HG03442 (cell line): Measurements from ENCODE around the gene ATP6AP2.
"Not testable (repeated sequence)": the region's sequence is repeated elsewhere in the genome, so short reads cannot be mapped to it uniquely, and the experiment has no call there.

ENCODE experiments used
- ATAC-seq: cut with Tn5 transposase; IDR thresholded peaks from one replicate; pipeline ENCODE4 v1.9.1; 2021; ENCODE audit warnings: mild to moderate bottlenecking, moderate library complexity; ENCODE audit not compliant: unreplicated experiment

Gene ATP6AP2

DNA sequence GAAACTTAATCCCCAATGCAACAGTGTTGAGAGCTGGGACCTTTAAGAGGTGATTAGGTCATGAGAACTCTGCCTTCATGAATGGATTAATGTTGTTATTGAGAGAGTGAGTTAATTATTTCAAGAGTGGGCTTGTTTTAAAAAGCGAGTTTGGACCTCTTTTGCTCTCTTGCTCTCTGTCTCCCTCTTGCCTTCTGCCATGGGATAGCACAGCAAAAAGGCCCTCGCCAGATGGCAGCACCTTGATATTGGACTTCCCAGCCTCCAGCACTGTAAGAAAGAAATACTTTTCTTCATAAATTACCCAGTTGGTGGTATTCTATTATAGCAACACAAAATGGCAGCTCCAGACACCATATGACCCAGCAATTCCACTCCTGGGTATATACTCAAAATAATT lies 7.0 kb upstream of the ATP6AP2 start:
- no peak for ATAC-seq

DNA sequence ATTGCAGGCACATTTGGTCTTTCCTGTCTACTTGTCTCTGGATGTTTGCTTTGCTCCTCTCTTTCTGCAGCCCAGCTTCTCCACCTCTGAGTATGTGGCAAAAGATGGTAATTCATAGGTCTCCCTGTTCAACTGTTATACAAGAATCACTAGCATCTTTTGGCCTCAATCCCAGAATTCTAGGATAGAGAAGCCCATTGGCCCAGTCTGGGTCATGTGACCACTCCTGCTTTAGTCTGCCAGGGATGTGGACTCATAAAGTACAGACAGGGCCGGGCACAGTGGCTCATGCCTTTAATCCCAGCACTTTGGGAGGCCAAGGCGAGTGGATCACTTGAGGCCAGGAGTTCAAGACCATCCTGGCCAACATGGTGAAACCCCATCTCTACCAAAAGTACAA lies 5.4 kb upstream of the ATP6AP2 start:
- not testable (repeated sequence) for ATAC-seq

DNA sequence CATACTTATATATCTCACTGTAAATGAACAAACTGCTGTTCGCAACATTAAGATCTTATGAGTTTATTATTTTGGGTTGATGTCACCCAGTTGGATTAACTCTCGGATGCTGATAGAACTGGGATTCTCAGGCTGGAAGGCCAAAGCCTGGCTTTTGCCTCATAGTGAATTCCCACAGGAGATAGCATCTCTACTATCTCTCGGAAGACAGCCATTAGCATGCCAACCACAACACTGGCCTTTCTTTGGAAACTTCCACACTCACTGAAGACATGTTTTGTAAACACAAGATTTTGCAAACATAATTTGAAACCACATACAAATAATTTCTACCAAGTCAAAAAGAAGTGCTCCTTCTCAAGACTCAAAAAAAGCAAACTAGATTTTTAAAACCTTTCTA lies 4.5 kb upstream of the ATP6AP2 start:
- no peak for ATAC-seq

DNA sequence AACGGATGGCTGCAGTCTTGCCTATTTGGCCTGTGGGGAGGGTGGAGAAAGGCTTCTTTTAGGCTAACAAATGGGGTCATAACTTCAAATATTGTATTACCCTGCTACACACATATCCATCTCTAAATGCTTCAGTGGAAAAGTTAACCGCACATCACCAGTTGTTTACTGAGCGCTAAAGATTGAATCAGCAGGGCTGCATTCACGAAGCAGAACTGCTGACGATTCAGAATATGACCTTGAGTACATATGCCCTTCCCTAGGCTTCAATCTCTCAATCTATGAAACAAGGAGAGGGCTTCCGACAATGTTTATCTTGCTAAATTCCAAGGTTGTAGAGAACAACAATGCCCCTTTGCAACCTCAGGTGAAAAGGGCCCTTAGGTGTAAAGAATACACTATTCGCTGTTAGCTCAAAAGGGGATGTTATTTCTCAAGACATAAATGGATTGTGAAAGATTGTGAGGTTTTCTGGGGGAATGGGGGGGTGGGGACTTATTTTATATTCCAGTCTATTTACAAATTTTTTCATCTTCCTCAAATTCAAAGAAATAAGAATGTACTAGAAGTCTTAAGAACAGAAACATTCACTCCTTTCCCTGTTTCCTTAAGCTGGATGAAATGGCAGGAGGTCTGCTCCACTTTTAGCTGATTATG lies 2.6 kb upstream of the ATP6AP2 start:
- ATAC-seq: no peak

DNA sequence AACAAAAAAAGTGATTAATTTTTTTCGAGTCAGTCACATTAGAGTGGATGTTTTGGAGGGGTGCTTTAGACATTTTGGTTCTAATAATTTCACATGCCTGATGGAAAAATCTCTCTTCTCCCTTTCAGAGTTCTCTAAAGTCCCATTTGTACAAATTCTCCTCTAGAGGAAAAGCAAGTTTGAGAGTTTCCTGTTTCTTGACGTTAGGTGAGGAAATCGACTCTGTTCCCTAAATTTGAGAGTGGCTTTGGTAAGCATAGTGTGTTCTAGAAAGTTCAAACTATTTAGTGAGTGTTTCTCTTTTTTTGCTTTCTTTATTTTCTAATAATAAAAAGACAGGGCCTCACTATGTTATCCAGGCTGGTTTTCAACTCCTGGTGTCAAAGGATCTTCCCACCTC lies 1.6 kb upstream of the ATP6AP2 start:
- no peak for ATAC-seq

DNA sequence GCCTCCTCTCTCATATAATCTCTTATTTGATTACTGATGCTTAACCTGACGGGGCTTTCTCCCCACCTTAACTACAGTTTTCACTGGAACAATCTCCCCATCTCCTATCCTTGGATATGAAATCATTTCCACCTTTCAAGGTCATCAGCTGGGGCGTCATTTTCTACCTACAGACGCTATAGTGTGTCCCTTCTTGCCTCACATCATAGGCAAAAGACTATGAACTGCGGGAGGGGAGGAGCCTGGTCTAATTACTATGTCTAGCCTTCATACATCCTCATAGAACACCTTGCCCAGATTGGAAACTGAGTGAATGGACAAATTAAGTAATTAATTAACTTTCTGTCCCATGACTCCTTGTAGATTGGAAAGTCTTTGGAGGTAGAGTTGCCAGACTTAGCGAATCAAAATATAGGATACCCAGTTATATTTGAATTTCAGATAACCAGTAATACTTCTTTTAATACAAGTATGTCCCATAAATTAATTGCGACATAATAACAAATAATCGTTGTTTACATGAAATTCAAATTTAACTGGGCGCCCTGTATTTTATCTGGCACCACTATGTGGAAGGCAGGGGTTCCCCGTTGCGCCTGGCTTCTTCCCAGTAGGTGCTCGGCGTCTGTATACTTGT lies 752 bp upstream of the ATP6AP2 start:
- ATAC-seq: peak; percentile 48

DNA sequence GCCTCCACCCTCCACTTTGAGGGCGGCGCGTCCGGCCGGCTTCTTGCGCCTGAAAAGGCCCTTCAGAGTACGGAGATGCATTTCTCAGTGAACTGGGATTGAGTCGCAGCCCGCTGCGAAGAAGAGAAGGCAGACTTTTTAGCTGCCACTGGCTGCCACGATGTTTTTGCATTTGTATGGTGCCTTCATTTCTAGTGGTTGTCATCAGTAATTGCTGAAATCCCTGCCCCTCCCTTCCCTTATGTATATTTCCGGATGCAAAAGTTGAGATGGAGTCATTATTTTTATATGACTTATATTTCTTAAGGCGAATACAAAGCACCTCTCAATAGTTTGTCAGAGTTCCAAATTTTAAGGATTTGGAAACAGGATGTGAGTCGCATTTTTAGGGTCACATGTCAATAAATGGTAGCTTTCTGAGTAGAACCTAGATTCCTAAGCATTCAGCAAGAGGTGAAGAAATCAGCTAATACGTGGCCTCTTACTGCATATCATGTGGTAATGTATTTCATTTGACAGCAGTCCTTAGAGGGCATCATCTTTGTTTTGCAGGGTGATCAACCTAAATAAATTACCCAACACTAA lies 658 bp downstream of the ATP6AP2 start:
- ATAC-seq: no peak

DNA sequence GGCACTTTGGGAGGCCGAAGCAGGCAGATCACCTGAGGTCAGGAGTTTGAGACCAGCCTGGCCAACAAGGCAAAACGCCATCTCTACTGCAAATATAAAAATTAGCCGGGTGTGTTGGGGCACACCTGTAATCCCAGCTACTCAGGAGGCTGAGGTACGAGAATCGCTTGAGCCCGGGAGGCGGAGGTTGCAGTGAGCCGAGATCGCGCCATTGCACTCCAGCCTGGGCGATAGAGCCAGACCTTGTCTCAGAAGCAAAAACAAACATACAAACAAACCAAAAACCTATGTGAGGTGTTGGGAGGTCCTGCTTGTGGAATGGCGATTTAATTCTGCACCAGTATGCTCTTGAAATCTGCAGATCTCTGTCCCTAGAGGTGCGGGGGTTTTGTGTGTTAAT lies 1.4 kb downstream of the ATP6AP2 start:
- not testable (repeated sequence) for ATAC-seq

DNA sequence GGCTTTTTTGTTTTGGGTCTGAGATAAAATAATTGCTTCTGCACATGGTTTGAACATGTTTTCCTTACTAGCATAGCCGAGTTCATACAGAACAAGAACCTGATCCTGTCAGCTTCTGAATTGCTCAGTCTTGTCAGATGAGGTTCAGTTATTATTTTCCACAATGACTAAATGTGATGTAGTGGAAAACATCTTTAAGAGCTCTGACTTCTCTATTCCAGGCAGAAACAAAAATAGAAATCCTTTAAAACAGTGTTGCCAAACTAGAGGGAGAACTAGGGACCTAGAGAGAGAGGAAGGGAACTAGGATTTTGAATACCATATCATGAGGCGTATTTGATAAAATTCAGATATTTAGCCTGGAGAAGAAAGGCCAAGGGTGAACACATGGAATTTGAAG lies 2.0 kb downstream of the ATP6AP2 start:
- no peak for ATAC-seq

DNA sequence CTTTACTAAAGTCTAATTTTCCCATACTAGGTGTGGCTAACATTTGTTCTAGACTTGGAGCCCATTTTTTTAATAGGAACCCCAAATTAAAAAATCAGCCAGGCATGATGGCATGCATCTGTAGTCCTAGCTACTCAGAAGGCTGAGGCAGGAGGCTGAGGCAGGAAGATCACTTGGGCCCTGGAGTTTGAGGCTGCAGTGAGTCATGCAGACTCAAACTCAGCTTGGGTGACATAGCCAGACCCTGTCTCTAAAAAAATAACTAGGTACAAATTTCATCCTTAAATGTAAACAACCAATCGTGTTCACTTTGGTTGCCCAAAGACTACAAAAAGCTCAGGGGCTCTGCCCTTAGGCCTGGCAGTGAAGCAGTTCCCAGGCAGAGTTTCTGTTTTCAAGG lies 6.9 kb downstream of the ATP6AP2 start:
- not testable (repeated sequence) for ATAC-seq

DNA sequence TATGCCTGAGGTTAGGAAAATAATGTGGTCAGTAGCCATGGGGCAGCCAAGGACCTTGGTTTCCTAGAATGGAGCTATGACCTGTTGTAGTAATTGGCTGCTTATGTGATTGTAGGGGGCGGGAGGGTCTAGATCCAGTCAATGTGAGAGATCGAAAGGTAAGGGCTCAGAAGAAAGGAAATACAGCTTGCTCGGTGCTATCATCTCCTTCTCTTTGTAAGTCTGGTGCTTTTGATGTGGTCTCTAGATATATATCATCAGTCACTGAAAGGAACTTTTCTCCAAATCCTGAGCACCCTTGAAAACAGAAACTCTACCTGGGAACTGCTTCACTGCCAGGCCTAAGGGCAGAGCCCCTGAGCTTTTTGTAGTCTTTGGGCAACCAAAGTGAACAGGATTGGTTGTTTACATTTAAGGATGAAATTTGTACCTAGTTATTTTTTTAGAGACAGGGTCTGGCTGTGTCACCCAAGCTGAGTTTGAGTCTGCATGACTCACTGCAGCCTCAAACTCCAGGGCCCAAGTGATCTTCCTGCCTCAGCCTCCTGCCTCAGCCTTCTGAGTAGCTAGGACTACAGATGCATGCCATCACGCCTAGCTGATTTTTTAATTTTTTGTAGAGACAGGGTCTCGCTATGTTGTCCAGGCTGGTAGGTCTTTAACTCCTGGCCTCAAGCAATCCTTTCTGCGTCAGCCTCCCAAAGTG lies 9.0 kb downstream of the ATP6AP2 start:
- ATAC-seq: not testable (repeated sequence)

DNA sequence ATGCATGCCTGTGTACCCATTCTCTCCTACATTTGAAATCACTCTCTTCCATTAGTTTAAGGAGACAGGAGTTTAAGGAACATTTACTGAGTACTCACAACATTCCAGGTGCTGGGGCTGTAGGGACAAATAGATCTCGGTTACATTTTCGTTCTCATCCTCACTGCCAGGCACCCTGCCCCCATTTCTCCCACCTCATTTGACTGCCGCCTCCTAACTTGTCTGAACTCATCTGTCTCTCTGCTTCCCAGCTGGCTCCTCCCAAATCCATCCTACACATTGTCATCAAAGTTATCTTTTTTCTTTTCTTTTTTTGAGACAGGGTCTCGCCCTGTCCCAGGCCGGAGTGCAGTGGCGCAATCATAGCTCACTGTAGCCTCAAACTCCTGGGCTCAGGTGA lies 22.7 kb downstream of the ATP6AP2 start:
- no peak for ATAC-seq

DNA sequence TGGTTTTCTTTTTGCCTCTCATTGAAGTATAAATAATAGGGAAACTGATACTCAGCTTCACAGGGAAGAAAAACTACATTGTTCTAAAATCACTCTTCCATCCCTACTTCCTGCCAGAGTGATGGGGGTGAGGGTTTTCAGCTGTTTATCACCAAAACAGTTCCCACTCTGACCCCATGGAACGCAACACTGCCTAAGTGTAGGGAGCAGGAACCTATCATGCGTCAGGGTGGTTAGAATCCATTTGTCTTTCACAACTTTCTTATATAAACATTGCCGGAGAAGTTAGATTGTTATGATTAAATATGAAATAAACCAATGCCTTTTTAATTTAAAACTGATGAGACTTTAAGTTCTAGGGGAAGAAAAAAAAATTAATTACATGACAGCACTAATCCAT lies 26.6 kb downstream of the ATP6AP2 start:
- ATAC-seq: no peak

DNA sequence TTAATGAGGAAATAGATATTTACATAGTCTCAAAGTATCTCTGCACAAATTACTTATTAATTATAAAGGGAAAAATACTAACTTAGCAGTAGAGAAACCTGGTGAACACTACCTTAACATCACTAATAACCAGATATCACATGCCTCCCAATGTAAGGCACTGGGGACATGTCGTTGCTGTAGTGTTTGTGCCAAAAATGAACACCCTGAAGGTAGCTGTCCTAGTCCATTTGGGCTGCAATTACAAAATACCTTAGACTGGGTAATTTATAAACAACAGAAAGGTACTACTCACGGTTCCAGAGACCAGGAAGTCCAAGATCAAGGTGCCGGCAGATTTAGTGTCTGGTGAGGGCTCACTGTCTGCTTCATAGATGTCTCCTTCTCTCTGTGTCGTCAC lies 31.7 kb downstream of the ATP6AP2 start:
- no peak for ATAC-seq

DNA sequence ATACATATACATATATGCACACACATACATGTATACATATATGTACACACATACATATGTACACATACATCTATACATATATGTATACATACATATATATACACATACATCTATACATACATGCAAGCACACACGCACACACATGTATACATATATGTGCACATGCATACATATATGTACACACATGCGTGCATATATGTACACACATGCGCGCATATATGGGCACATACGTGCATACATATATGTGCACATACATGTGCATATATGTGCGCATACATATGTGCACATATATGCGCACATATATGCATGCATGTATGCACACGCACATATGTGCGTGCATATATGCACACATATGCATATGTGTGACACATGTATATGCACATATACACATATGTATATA lies 35.2 kb downstream of the ATP6AP2 start:
- ATAC-seq: no peak

DNA sequence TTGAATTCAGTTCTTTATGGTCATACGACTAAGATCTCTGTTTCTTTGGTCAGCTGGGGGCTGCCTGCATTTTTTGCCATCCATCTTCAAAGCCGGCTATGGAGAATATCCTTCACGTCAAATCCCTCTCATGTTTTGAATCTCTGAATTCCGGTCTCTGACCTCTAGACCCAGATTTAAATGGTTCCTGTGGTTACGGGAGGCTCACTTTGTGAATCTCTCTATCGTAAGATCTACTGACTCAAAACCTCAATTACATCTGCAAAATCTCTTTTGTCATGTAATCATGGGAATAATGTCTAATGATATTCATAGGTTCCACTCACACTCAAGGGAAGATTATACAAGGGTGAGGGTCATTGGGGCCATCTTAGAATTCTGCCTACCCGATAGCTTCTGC lies 36.8 kb downstream of the ATP6AP2 start:
- no peak for ATAC-seq

DNA sequence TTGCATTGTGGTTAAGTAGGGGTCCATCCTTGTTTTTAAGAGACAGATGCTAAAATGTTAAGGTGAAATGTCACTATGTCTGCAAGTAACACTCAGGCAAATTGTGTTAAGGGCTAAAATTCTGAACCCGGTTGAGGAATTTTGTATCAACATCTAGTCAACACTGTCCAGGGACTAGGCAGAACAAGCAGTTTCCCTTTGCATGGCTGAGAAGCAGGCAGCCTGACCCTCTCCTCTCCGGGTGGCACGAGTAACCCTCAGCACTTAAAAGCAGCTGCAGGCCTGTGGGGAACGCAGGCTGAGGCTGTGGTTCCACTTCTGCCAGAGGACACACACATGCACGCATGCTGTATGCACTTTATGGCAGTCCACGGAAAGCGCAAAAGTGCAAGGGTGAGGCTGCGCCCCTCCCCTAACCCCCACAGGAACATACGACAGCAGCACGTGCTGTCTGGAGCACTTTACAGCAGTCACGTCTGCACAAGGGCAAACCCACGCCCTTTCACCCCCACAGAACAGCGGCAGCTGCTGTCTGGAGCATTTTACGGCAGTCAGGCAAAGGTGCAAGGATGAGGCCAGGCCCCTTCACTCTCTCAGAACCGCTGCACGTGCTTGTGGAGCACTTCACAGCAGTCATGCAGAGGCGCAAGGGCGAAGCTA lies 41.8 kb downstream of the ATP6AP2 start:
- ATAC-seq: no peak

DNA sequence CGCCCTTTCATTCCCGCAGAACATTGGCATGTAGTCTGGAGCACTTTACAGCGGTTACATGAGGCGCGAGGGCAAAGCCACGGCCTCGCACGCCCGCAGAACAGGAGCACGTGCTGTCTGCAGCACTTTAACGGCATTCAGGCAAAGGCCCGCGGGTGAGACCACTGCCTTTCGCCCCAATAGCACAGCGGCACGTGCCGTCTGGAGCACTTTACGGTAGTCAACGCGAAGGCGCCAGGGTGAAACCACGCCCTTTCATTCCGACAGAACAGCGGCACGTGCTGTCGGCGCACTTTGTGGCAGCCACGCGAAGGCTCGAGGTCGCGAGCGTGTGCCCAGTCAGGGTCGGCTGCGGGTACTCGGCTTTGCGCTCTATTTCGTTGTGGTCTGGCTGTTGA lies 42.4 kb downstream of the ATP6AP2 start, which contains the start of gene MPC1L:
Gene MPC1L, plus strand, starts transcription at position 290 of the 398 bp plus-strand sequence. CDS start 138 bp downstream, outside the sequence.
- no peak for ATAC-seq

DNA sequence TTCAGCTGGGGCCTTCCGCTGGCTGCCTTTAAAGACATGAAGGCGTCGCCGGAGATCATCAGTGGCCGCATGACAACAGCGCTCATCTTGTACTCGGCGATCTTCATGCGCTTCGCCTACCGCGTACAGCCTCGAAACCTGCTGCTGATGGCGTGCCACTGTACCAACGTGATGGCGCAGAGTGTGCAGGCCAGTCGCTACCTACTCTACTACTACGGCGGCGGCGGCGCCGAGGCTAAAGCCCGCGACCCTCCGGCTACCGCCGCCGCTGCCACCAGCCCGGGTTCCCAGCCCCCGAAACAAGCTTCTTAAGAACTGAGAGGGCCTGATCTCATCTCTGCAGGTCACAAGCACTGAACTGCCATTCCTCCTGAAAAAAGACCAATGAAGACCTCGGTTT lies 42.9 kb downstream of the ATP6AP2 start:
- ATAC-seq: no peak

DNA sequence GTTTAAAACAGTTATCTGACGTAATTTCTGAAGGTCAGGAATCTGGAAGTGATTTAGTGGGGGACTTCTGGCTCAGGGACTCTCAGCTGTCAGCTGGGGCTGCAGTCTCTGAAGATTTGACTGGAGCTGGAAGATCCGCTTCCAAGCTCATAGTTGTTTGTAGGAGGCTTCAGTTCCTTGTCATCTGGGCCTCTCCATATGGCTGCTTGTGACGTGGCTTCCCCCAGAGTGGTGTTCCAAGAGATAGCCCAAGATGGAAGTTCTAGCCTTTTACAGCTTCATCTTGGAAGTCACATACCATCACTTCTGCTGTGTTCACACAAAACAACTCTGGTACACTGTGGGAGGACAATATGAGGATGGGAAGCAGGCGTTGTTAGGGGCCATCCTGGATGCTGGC lies 44.5 kb downstream of the ATP6AP2 start:
- ATAC-seq: no peak

DNA sequence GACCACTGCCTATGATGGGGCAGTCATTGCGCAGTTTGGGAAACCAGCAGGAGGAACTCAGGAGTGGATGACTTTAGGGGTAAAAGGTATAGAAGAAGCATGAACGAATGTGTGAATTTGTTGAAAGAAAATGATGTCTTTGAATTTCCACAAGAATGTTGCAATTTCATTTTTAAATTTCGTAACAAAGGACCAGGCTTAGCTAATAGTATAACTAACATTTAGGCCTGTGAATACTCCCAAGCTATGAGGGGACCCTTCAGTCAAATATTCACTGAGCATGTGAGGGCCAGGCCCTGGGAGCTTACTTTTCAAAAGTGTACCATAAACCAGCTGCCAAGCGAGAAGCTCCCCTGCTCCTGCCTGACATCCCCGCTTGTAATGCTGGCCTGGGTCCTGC lies 47.7 kb downstream of the ATP6AP2 start:
- no peak for ATAC-seq
